ENCODE data around the gene NOX5.

DNA sequence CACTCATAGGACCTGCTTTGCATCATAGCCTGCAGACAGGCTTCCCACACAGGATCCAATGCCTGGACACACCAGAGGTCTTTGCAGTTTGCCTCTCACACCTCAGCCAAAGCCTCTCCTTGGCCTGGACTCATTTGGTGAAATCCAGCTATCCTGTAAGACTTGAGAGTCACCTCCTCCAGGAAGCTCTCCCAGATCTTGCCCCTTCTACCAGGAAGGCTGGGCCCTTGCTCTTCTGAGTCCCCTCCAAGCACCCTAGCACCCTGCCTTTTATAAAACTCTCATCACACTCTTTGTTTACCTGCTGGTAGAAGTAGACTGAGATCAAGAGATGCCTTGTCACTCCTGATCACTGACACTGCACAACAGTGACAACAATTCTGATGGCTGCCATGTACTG lies 79.1 kb downstream of the NOX5 start:
- no peak for TF ChIP-seq YY1 (IDR thresholded peaks at IDR 0.05; ENCODE audit: low read depth, low read length)
- no peak for TF ChIP-seq RBBP5 (conservative IDR thresholded peaks at IDR 0.05)
- no peak for TF ChIP-seq KDM1A (IDR thresholded peaks at IDR 0.05; ENCODE audit: borderline replicate concordance)
- TF ChIP-seq, protein P1, sequence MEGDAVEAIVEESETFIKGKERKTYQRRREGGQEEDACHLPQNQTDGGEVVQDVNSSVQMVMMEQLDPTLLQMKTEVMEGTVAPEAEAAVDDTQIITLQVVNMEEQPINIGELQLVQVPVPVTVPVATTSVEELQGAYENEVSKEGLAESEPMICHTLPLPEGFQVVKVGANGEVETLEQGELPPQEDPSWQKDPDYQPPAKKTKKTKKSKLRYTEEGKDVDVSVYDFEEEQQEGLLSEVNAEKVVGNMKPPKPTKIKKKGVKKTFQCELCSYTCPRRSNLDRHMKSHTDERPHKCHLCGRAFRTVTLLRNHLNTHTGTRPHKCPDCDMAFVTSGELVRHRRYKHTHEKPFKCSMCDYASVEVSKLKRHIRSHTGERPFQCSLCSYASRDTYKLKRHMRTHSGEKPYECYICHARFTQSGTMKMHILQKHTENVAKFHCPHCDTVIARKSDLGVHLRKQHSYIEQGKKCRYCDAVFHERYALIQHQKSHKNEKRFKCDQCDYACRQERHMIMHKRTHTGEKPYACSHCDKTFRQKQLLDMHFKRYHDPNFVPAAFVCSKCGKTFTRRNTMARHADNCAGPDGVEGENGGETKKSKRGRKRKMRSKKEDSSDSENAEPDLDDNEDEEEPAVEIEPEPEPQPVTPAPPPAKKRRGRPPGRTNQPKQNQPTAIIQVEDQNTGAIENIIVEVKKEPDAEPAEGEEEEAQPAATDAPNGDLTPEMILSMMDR (IDR thresholded peaks at IDR 0.05 in 2 of 3, conservative IDR thresholded peaks at IDR 0.05 in 1 of 3; ENCODE audit: control insufficient read depth in 2 of 3, extremely low read depth in 1 of 3, insufficient read depth in 1 of 3, low read depth in 3 of 3, low read length in 3 of 3) = no peak
- no peak for TF ChIP-seq SREBF1 (IDR thresholded peaks at IDR 0.05; ENCODE audit: low read length)
- TF ChIP-seq ZNF207 (IDR thresholded peaks at IDR 0.05; ENCODE audit: borderline replicate concordance) = no peak
- no peak for TF ChIP-seq EP300 (IDR thresholded peaks at IDR 0.05; ENCODE audit: borderline replicate concordance in 1 of 2, control insufficient read depth in 1 of 2, low read depth in 2 of 2, low read length in 2 of 2)
- TF ChIP-seq, protein P2, sequence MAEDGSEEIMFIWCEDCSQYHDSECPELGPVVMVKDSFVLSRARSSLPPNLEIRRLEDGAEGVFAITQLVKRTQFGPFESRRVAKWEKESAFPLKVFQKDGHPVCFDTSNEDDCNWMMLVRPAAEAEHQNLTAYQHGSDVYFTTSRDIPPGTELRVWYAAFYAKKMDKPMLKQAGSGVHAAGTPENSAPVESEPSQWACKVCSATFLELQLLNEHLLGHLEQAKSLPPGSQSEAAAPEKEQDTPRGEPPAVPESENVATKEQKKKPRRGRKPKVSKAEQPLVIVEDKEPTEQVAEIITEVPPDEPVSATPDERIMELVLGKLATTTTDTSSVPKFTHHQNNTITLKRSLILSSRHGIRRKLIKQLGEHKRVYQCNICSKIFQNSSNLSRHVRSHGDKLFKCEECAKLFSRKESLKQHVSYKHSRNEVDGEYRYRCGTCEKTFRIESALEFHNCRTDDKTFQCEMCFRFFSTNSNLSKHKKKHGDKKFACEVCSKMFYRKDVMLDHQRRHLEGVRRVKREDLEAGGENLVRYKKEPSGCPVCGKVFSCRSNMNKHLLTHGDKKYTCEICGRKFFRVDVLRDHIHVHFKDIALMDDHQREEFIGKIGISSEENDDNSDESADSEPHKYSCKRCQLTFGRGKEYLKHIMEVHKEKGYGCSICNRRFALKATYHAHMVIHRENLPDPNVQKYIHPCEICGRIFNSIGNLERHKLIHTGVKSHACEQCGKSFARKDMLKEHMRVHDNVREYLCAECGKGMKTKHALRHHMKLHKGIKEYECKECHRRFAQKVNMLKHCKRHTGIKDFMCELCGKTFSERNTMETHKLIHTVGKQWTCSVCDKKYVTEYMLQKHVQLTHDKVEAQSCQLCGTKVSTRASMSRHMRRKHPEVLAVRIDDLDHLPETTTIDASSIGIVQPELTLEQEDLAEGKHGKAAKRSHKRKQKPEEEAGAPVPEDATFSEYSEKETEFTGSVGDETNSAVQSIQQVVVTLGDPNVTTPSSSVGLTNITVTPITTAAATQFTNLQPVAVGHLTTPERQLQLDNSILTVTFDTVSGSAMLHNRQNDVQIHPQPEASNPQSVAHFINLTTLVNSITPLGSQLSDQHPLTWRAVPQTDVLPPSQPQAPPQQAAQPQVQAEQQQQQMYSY (CRISPR knock-in tag; IDR thresholded peaks at IDR 0.05) = no peak
- TF ChIP-seq GABPA (IDR thresholded peaks at IDR 0.05; ENCODE audit: low read depth) = no peak
- TF ChIP-seq, protein P3, sequence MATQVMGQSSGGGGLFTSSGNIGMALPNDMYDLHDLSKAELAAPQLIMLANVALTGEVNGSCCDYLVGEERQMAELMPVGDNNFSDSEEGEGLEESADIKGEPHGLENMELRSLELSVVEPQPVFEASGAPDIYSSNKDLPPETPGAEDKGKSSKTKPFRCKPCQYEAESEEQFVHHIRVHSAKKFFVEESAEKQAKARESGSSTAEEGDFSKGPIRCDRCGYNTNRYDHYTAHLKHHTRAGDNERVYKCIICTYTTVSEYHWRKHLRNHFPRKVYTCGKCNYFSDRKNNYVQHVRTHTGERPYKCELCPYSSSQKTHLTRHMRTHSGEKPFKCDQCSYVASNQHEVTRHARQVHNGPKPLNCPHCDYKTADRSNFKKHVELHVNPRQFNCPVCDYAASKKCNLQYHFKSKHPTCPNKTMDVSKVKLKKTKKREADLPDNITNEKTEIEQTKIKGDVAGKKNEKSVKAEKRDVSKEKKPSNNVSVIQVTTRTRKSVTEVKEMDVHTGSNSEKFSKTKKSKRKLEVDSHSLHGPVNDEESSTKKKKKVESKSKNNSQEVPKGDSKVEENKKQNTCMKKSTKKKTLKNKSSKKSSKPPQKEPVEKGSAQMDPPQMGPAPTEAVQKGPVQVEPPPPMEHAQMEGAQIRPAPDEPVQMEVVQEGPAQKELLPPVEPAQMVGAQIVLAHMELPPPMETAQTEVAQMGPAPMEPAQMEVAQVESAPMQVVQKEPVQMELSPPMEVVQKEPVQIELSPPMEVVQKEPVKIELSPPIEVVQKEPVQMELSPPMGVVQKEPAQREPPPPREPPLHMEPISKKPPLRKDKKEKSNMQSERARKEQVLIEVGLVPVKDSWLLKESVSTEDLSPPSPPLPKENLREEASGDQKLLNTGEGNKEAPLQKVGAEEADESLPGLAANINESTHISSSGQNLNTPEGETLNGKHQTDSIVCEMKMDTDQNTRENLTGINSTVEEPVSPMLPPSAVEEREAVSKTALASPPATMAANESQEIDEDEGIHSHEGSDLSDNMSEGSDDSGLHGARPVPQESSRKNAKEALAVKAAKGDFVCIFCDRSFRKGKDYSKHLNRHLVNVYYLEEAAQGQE (IDR thresholded peaks at IDR 0.05; ENCODE audit: low read depth, low read length) = no peak
